M059J (cell line): ENCODE data around the gene VIPAS39. TPM values are rescaled to one million over a fixed set of nuclear protein-coding genes. Genes with fewer than 3 reads are reported as not detected.

ENCODE experiments used
- DNase-seq: peaks from one replicate; pipeline ENCODE4 v3.0.0-alpha.2; 2012; ENCODE audit warnings: low read depth
- total RNA-seq: library from RNA; depleted of rRNA; stranded (reverse); fragments of >200 nt; shearing (Covaris generic); gene quantifications from 2 replicates; pipeline ENCODE4 v1.2.3, GENCODE V29; 2014; rRNA removed

The VIPAS39 gene
- total RNA-seq, 1 experiment from 2014 or later: 21.3 TPM

- no peak for DNase-seq
Measured at GRCh38 chr14:77406086-77406485, 51.3 kb downstream of the VIPAS39 start.

GRCh38 chr14:77403768-77404167 lies 53.6 kb downstream of the VIPAS39 start:
- DNase-seq: no peak

GRCh38 chr14:77400216-77400615 lies 57.2 kb downstream of the VIPAS39 start:
- DNase-seq: no peak

- no peak for DNase-seq
Measured at GRCh38 chr14:77390188-77390587, 67.2 kb downstream of the VIPAS39 start.

- DNase-seq: no peak
Measured at GRCh38 chr14:77378701-77379100, 78.7 kb downstream of the VIPAS39 start.

- DNase-seq: no peak
Measured at GRCh38 chr14:77377502-77377844, 79.9 kb downstream of the VIPAS39 start.

GRCh38 chr14:77376771-77377501 lies 80.5 kb downstream of the VIPAS39 start, which contains the start of the genes SAMD15 and TMED8:
Gene SAMD15, plus strand, starts transcription at chr14:77377379. Its CDS starts 40 bp downstream, at chr14:77377419.
Gene TMED8, minus strand, starts transcription at chr14:77377094. Its CDS starts 41 bp downstream, at chr14:77377053.
- DNase-seq: peak; percentile 78

Other genes starting within 250 kb of the VIPAS39 start
- not detected in 2 replicates for gene NGB, start 186.4 kb downstream of the VIPAS39 start, total RNA-seq
- 8.9 and 15.4 TPM in 2 replicates for gene POMT2, start 136.7 kb downstream of the VIPAS39 start, total RNA-seq
- 20.3 and 22.3 TPM in 2 replicates for gene GSTZ1, start 136.6 kb downstream of the VIPAS39 start, total RNA-seq
- gene TMED8, start 80.5 kb downstream of the VIPAS39 start, total RNA-seq: 6.1 and 10.6 TPM in 2 replicates
- 0.59 and 1.4 TPM in 2 replicates for gene SAMD15, start 80.2 kb downstream of the VIPAS39 start, total RNA-seq
- not detected in 2 replicates for gene NOXRED1, start 34.1 kb downstream of the VIPAS39 start, total RNA-seq
- gene AHSA1, start 492 bp upstream of the VIPAS39 start, total RNA-seq: 79.3 and 133 TPM in 2 replicates
- gene ISM2, start 41.2 kb upstream of the VIPAS39 start, total RNA-seq: 0.54 TPM in 1 of 2 replicates, not detected in the other
- 12.5 and 18.8 TPM in 2 replicates for gene SPTLC2, start 159.0 kb upstream of the VIPAS39 start, total RNA-seq